ENCODE results near the gene WFDC12. TPM values are rescaled to one million over a fixed set of nuclear protein-coding genes. Genes with fewer than 3 reads are reported as not detected.
"Not testable (repeated sequence)": the region's sequence is repeated elsewhere in the genome, so short reads cannot be mapped to it uniquely, and the experiment has no call there.

Gene WFDC12
- total RNA-seq, 2 donors from 2014 or later, result not detected

GRCh38 chr20:45163083-45163803 lies 39.0 kb upstream of the WFDC12 start:
- no peak for TF ChIP-seq CTCF (conservative IDR thresholded peaks at IDR 0.05)
- Histone ChIP-seq H3K4me3 (ENCODE audit: low read length) (no peak overlapping the region), H3K36me3 (ENCODE audit: control insufficient read depth, insufficient read depth, low read length) (no peaks in the 10 kb centered on the region), H3K4me1 (ENCODE audit: control insufficient read depth, insufficient read depth, low read length) (no peaks in the 10 kb centered on the region), H3K9me3 (ENCODE audit: control insufficient read depth, low read length) (peaks cover 7% of the 10 kb centered on the region), H3K9ac (ENCODE audit: extremely low read depth, low read length, poor library complexity, severe bottlenecking) (no peak overlapping the region), H3K27ac (ENCODE audit: low read depth, low read length) (no peak overlapping the region), H3K27me3 (ENCODE audit: control insufficient read depth, insufficient read depth, low read length, poor library complexity, severe bottlenecking) (no peaks in the 10 kb centered on the region)
- no peaks in the 10 kb centered on the region for H3K36me3 Mint-ChIP-seq (ENCODE audit: low read depth)
- H3K27ac Mint-ChIP-seq, result no peak overlapping the region
- H3K27me3 Mint-ChIP-seq (ENCODE audit: insufficient read depth), result peaks cover 7% of the 10 kb centered on the region
- no peak overlapping the region for H3K4me3 Mint-ChIP-seq
- peaks cover 40% of the 10 kb centered on the region for H3K9me3 Mint-ChIP-seq
- 86 to 90% methylated on average over 1 of the region's 1 CpG for WGBS, 2 experiments (ENCODE audit: insufficient coverage in 1 of 2, insufficient read length in 1 of 2)
- H3K4me1 Mint-ChIP-seq, result no peaks in the 10 kb centered on the region
- no peak for DNase-seq

GRCh38 chr20:45157962-45158361 lies 33.7 kb upstream of the WFDC12 start:
- H3K27me3 Mint-ChIP-seq (ENCODE audit: insufficient read depth), result peaks cover 5% of the 10 kb centered on the region
- peaks cover 13% of the 10 kb centered on the region for H3K9me3 ChIP-seq (ENCODE audit: control insufficient read depth, low read length)
- H3K27ac ChIP-seq (ENCODE audit: low read depth, low read length), result no peak overlapping the region
- no peak for DNase-seq
- no peak overlapping the region for H3K4me3 ChIP-seq (ENCODE audit: low read length)
- TF ChIP-seq CTCF (conservative IDR thresholded peaks at IDR 0.05), result no peak
- H3K36me3 ChIP-seq (ENCODE audit: control insufficient read depth, insufficient read depth, low read length), result no peaks in the 10 kb centered on the region
- H3K4me3 Mint-ChIP-seq, result no peak overlapping the region
- H3K9me3 Mint-ChIP-seq, result peaks cover 35% of the 10 kb centered on the region
- H3K4me1 ChIP-seq (ENCODE audit: control insufficient read depth, insufficient read depth, low read length), result no peaks in the 10 kb centered on the region
- no peaks in the 10 kb centered on the region for H3K36me3 Mint-ChIP-seq (ENCODE audit: low read depth)
- H3K27me3 ChIP-seq (ENCODE audit: control insufficient read depth, insufficient read depth, low read length, poor library complexity, severe bottlenecking), result no peaks in the 10 kb centered on the region
- H3K27ac Mint-ChIP-seq, result no peak overlapping the region
- peaks cover 3% of the 10 kb centered on the region for H3K4me1 Mint-ChIP-seq
- H3K9ac ChIP-seq (ENCODE audit: extremely low read depth, low read length, poor library complexity, severe bottlenecking), result no peak overlapping the region
- 67 to 84% methylated on average over 1 of the region's 1 CpG for WGBS, 2 experiments (ENCODE audit: insufficient coverage in 1 of 2, insufficient read length in 1 of 2)

GRCh38 chr20:45156713-45157112 lies 32.4 kb upstream of the WFDC12 start:
- H3K9me3 Mint-ChIP-seq, result peaks cover 35% of the 10 kb centered on the region
- H3K36me3 ChIP-seq (ENCODE audit: control insufficient read depth, insufficient read depth, low read length), result no peaks in the 10 kb centered on the region
- H3K27ac ChIP-seq (ENCODE audit: low read depth, low read length), result no peak overlapping the region
- no peaks in the 10 kb centered on the region for H3K36me3 Mint-ChIP-seq (ENCODE audit: low read depth)
- no peaks in the 10 kb centered on the region for H3K27me3 ChIP-seq (ENCODE audit: control insufficient read depth, insufficient read depth, low read length, poor library complexity, severe bottlenecking)
- H3K4me3 Mint-ChIP-seq, result no peak overlapping the region
- no peak overlapping the region for H3K9ac ChIP-seq (ENCODE audit: extremely low read depth, low read length, poor library complexity, severe bottlenecking)
- H3K4me1 Mint-ChIP-seq, result peaks cover 3% of the 10 kb centered on the region
- no peak for TF ChIP-seq CTCF (conservative IDR thresholded peaks at IDR 0.05)
- no peak for DNase-seq
- no peak overlapping the region for H3K4me3 ChIP-seq (ENCODE audit: low read length)
- peaks cover 13% of the 10 kb centered on the region for H3K9me3 ChIP-seq (ENCODE audit: control insufficient read depth, low read length)
- peaks cover 2% of the 10 kb centered on the region for H3K27me3 Mint-ChIP-seq (ENCODE audit: insufficient read depth)
- no peak overlapping the region for H3K27ac Mint-ChIP-seq
- H3K4me1 ChIP-seq (ENCODE audit: control insufficient read depth, insufficient read depth, low read length), result no peaks in the 10 kb centered on the region
- WGBS, 2 experiments (ENCODE audit: insufficient coverage in 1 of 2, insufficient read length in 1 of 2), result 75 to 78% methylated on average over 2 of the region's 2 CpGs

- peaks cover 13% of the 10 kb centered on the region for H3K27me3 Mint-ChIP-seq (ENCODE audit: insufficient read depth)
- peaks cover 14% of the 10 kb centered on the region for H3K27me3 ChIP-seq (ENCODE audit: control insufficient read depth, insufficient read depth, low read length, poor library complexity, severe bottlenecking)
- H3K27ac Mint-ChIP-seq, result not testable (repeated sequence)
Observed at GRCh38 chr20:45154794-45155193, 30.5 kb upstream of the WFDC12 start.

More at GRCh38 chr20:45154794-45155193, 30.5 kb upstream of the WFDC12 start:
- H3K4me1 ChIP-seq (ENCODE audit: control insufficient read depth, insufficient read depth, low read length); H3K4me1 Mint-ChIP-seq; DNase-seq; H3K4me3 Mint-ChIP-seq; H3K9ac ChIP-seq (ENCODE audit: extremely low read depth, low read length, poor library complexity, severe bottlenecking); H3K36me3 ChIP-seq (ENCODE audit: control insufficient read depth, insufficient read depth, low read length); H3K4me3 ChIP-seq (ENCODE audit: low read length); H3K36me3 Mint-ChIP-seq (ENCODE audit: low read depth); H3K27ac ChIP-seq (ENCODE audit: low read depth, low read length): not testable (repeated sequence)
- peaks cover 33% of the 10 kb centered on the region for H3K9me3 Mint-ChIP-seq
- H3K9me3 ChIP-seq (ENCODE audit: control insufficient read depth, low read length), result peaks cover 13% of the 10 kb centered on the region
- WGBS, 2 experiments (ENCODE audit: insufficient coverage in 1 of 2, insufficient read length in 1 of 2), result 94% methylated on average over 1 of the region's 1 CpG; no CpG with 5 or more reads in 1 of the 2 experiments
